Fibroblast of skin of left quadriceps (primary cell): ENCODE data around the gene LRRC36.
A peak's percentile ranks its signal among the peaks of the same experiment; 100 is the strongest.

Experiments used
- DNase-seq, 2 experiments: peaks; one replicate each; pipeline ENCODE4 v3.0.0-alpha.2; 2013; ENCODE audit warnings: low read depth in 2 of 2

The LRRC36 gene

GRCh38 chr16:67425061-67425460 lies 98.4 kb downstream of the LRRC36 start:
- peak; percentile 80 to 81 for DNase-seq

GRCh38 chr16:67425580-67425979 lies 99.0 kb downstream of the LRRC36 start:
- no peak for DNase-seq

- DNase-seq: no peak
Measured at GRCh38 chr16:67426022-67426421, 99.4 kb downstream of the LRRC36 start.

DNA sequence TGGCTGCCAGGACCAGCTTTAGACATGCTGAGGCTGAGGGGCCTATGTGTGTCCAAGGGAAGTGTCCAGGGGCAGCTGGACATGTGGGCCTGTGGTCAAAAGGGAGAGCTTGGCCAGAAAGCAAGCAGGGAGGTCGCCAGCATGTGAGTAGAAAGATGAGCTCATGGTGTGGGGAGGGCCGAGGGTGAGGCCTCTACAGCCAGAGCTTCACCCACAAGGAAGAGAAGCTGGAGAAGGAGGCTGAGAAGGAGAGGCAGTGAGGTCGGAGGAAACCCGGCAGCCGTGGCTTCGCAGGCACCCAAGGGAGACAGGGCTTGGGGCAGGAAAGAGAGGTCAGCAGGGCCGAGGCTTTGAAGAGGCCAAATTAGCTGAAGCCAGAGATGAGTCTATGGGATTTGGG lies 100.3 kb downstream of the LRRC36 start:
- no peak for DNase-seq

DNA sequence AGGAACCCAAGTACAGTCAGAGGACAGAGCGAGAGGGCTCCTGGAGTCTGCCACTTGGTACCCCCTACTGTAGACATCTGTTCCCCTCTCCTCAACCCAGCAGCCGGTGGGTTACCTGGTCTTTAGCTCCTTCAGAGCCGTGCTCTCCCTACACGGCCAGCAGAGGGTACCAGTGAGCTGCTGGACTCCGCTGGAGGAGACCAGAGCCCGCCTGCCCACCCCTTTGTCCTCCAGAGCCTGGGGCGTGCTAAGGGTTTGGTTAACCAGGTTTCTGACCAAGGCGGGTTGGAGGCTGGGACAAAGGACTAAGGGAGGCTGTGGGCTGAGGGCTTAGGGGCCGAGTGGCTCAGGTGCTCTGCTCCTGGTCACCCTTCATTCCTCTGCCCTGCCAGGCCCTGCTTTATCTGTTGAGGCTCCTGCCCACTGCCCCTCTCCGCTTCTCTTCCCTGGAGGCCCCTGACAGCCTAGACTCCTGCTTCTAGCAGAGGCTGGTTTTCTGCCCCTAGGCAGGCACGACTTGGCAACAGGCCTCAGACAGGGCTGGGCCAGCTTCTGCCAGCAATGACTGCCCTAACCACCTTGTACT lies 101.6 kb downstream of the LRRC36 start:
- no peak for DNase-seq

GRCh38 chr16:67429053-67429798 lies 102.6 kb downstream of the LRRC36 start:
- no peak for DNase-seq

- DNase-seq: no peak
Measured at GRCh38 chr16:67429799-67430503, 103.3 kb downstream of the LRRC36 start.

- DNase-seq: no peak
Measured at GRCh38 chr16:67430504-67430976, 103.9 kb downstream of the LRRC36 start.

DNA sequence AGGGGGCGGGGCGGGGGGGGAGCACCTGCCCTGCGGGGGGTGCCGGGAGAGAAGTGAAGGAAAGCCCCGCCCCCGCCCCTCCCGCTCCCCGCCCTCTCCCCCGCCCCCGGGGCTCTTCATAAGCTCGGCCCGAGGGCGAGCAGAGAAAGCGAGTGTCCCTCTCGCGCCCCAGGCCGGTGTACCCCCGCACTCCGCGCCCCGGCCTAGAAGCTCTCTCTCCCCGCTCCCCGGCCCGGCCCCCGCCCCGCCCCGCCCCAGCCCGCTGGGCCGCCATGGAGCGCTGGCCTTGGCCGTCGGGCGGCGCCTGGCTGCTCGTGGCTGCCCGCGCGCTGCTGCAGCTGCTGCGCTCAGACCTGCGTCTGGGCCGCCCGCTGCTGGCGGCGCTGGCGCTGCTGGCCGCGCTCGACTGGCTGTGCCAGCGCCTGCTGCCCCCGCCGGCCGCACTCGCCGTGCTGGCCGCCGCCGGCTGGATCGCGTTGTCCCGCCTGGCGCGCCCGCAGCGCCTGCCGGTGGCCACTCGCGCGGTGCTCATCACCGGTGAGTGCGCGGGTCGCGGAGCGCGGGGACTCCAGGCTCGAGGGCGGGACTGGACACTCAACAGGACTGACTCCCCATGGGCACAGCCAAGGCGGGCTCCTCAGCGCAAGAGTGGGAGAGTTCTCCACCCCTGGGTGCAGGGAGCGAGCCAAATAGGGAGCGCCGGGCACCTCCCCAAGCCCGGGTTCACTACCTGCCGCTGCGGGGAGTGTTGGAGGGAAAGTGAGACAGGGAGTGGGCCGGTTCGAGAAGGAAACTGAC lies 104.6 kb downstream of the LRRC36 start, which contains the start of gene HSD11B2:
TSS of gene HSD11B2 (plus strand) at position 145 of the 798 bp plus-strand sequence. CDS start at position 273, 128 bp downstream.
- no peak for DNase-seq

- DNase-seq: no peak
Measured at GRCh38 chr16:67431775-67432505, 105.3 kb downstream of the LRRC36 start.

GRCh38 chr16:67432506-67432890 lies 105.9 kb downstream of the LRRC36 start:
- no peak for DNase-seq

DNA sequence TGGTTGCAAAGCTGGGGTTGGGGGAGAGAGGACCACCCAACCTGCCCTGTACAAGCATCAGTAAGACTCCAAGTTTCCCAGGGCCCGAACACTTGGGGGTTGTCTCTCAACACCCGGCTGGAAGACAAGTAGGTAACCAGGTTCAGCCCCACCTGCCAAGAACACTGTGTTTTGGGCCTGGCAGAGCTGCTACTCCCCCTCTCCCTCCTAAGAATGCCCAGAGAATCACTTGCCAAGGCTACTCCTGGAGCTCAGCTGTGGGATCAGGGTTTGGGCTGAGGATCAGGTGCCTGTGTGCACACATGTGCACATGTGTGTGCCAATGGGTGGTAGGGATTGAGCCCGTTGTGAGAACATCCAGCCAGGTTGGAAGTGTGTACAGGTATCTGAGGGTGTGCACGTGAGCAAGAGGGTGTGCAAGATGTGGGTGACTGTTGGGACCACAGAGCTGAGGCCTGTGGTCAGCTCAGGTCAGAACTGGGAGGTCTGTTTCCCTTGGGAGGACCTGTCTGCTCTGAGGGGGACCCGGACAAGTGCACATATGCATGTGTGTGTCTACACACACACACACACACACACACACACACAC lies 106.6 kb downstream of the LRRC36 start:
- no peak for DNase-seq
